ENCODE data around the gene GRK5.

DNA sequence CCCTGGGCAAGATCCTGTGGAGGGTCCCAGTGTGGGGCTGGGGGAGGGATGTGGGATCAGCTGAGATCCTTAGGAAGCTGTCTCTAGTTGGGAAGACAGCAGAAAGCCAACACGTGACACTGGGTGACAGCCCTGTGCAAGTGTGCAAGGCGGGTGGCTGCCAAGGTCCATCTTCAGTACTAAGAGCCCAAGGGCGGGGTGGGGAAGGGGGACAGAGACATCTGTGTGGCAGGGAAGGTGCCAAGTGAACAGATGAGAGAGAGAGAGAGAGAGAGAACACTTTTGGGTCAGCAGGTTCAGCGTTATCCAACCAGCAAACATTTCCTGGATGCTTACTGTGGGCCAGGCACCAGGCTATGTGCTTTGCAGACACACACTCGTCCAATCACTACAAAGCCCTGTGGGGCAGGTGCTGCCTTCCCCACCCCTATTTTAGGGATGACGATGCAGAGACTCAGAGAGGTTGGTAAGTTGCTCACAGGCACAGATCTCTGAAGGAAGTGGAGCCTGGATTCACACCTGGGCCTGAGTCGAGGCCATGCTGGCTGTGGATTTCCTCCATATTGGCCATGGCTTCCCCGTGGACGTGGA is 135.7 kb downstream of the GRK5 start:
- TF ChIP-seq, protein P1, sequence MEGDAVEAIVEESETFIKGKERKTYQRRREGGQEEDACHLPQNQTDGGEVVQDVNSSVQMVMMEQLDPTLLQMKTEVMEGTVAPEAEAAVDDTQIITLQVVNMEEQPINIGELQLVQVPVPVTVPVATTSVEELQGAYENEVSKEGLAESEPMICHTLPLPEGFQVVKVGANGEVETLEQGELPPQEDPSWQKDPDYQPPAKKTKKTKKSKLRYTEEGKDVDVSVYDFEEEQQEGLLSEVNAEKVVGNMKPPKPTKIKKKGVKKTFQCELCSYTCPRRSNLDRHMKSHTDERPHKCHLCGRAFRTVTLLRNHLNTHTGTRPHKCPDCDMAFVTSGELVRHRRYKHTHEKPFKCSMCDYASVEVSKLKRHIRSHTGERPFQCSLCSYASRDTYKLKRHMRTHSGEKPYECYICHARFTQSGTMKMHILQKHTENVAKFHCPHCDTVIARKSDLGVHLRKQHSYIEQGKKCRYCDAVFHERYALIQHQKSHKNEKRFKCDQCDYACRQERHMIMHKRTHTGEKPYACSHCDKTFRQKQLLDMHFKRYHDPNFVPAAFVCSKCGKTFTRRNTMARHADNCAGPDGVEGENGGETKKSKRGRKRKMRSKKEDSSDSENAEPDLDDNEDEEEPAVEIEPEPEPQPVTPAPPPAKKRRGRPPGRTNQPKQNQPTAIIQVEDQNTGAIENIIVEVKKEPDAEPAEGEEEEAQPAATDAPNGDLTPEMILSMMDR (IDR thresholded peaks at IDR 0.05) = no peak
- no peak for TF ChIP-seq CBFB (CRISPR knock-in tag; IDR thresholded peaks at IDR 0.05; ENCODE audit: low read depth)
- TF ChIP-seq TCF7 (CRISPR knock-in tag; IDR thresholded peaks at IDR 0.05; ENCODE audit: low read depth) = no peak
- no peak for TF ChIP-seq ELF4 (CRISPR knock-in tag; IDR thresholded peaks at IDR 0.05; ENCODE audit: low read depth)
- TF ChIP-seq FOXK1 (CRISPR knock-in tag; IDR thresholded peaks at IDR 0.05) = no peak
- no peak for TF ChIP-seq SP1 (CRISPR knock-in tag; conservative IDR thresholded peaks at IDR 0.05)
- TF ChIP-seq, protein P2, sequence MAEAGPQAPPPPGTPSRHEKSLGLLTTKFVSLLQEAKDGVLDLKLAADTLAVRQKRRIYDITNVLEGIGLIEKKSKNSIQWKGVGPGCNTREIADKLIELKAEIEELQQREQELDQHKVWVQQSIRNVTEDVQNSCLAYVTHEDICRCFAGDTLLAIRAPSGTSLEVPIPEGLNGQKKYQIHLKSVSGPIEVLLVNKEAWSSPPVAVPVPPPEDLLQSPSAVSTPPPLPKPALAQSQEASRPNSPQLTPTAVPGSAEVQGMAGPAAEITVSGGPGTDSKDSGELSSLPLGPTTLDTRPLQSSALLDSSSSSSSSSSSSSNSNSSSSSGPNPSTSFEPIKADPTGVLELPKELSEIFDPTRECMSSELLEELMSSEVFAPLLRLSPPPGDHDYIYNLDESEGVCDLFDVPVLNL (CRISPR knock-in tag; IDR thresholded peaks at IDR 0.05; ENCODE audit: borderline replicate concordance, low read depth) = no peak
